GM12875 (cell line): Measurements from ENCODE around the gene VSTM4.

Source experiments
- H3K4me3 ChIP-seq: one replicate; pipeline ENCODE4 v1.5.1; 2011; ENCODE audit warnings: low read depth, low read length, control low read depth
- TF ChIP-seq, protein P1 (sequence below): IDR thresholded peaks from 2 replicates; pipeline ENCODE4 v1.5.1; 2011; ENCODE audit warnings: low read depth, mild to moderate bottlenecking, control low read depth, inconsistent platforms, low read length, moderate library complexity, borderline replicate concordance; ENCODE audit not compliant: insufficient read depth

VSTM4 gene

DNA sequence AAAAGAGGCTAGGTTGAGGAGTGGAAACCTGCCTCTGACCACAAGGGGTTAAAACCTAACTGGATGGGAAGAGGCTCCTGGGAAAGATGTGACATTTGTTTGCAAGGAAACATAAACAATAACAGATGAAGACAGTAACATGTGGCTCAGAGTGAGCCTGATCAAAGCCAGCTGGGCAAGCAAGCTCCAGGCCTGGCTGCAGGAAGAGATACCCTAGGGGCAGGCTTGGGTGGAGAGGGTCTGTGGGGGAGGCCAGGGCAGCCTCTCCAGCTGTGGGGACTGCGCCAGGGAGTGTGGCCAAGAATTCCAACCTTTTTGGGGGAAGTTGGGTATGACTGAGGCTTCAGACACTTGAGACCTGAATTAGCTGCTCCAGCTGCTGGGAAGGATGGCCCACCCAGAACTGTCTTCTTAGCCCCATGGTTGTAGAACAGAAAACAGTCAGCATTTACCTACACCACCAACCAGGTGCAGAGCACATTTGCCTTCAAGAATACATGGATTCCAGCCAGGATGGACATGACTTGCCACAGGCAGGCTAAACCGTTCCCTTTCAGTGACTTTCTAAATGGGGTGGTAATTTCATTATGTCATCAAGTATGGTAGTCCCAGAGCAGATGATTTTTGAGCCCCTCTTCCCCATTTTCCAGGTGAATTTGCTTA, 28.9 kb upstream of the VSTM4 start:
- TF ChIP-seq, protein P1, sequence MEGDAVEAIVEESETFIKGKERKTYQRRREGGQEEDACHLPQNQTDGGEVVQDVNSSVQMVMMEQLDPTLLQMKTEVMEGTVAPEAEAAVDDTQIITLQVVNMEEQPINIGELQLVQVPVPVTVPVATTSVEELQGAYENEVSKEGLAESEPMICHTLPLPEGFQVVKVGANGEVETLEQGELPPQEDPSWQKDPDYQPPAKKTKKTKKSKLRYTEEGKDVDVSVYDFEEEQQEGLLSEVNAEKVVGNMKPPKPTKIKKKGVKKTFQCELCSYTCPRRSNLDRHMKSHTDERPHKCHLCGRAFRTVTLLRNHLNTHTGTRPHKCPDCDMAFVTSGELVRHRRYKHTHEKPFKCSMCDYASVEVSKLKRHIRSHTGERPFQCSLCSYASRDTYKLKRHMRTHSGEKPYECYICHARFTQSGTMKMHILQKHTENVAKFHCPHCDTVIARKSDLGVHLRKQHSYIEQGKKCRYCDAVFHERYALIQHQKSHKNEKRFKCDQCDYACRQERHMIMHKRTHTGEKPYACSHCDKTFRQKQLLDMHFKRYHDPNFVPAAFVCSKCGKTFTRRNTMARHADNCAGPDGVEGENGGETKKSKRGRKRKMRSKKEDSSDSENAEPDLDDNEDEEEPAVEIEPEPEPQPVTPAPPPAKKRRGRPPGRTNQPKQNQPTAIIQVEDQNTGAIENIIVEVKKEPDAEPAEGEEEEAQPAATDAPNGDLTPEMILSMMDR, result no peak
- H3K4me3 ChIP-seq, result no peak overlapping the region

DNA sequence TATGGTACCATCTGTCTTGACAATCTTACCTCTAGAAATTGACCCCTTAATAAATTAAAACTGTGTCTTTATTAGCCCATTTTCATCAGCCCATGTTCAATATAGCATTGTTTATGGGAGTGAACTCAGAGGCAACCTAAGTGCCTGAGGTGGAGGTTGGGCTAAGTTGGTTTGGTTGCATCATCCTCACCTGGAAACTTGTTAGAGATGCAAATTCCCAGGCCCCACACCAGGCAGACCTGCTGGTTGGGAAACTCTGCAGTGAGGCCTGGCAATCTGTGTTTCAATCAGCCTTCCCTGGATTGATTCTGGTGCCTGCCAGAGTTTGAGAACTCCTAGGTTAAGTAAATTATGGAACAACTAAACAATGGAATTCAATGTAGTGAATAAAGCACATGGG, 27.9 kb upstream of the VSTM4 start:
- H3K4me3 ChIP-seq, result no peak overlapping the region
- TF ChIP-seq, protein P1, result no peak

DNA sequence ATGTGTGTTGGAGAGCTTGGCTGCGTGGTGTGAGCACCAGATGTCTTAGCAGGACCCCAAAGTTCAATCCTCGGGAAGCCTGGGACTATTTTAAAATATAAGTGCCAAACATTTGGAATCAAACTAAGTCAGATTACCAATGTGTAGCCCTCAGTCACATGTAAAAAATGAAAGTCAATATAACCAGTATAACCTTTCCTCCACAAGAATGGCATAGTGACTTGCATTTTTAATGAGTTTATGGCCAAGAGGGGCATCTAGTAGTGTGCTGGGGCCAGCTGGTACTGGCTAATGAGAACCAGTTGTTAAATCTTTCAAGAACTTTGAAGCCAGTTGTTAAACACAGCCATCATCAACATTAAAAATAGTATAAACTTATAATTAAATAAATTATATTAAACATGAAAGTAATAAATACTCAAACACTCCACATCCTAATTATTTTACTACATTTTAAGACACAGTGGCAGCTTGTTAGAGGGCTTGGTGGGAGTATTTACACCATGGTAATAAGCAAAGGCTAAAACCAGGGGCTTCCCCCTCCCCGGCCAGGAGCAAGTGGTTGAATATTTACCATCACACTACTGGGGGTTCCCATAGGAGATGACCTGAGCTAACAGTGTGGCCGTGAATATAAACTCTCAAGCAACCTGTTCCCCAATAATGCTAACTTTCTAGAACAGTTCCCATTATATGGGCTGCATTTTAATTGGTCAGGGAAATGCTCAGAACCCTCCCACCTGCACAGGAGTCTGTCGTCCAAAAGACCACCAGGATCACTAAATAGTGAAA, 26.4 kb upstream of the VSTM4 start:
- TF ChIP-seq, protein P1, result no peak

DNA sequence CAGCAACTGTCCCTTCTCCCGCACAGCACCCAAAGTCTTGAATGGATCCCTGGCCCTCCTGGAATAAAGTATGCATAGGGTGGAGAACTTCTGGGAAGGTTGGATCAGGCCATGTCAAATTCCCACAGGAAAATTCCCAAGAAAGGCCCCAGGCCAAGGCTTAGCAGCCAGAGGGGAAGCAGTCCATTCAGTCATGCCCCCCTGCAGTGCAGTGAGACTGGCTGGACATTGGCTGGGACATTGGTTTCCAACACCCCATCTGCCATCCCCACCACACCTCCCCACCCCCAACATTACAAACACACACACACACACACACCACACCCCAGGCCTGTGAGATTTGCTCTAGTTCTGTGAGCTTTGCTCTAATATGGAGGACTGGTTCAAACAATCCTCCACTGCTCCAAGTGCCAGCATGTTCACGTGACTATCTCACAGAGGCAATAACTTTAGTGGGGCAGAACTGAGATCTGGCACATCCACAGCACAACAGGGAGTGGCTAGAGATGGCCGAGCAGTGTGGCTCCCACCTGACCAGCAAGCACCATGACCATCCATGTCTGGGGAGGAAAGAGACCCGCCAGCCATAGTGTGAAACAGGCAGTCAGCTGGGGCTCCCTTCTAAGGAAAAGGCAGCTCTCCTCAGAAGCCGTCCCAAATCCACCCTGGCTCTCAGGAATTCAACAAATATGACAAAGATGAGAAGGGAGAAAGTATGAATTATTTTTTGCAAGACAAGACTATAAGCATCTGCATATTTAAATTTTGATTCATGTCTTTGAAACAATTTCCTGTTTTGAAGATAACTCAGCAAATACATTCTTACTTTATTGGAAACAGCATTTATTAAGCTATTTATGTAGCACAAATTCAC, 25.2 kb upstream of the VSTM4 start:
- TF ChIP-seq, protein P1, result no peak
- no peak overlapping the region for H3K4me3 ChIP-seq

More for the DNA sequence above, 26.4 kb upstream of the VSTM4 start:
- no peak overlapping the region for H3K4me3 ChIP-seq

DNA sequence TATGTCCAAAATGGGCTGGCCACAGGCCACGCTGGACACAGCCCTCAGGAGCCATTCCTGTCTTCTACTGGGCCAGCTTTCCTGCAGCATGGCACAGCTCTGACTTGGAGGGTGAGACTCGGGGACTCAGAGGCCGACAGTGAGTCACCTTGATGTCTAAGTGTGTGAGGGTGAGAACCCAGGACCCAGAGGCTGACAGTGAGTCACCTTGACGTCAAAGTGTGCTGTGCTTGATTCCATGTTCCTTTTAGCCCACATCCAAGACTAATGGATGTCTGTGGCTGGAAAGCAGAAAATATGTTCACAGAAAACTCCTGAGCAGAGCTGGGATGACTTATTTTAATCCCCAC, 24.5 kb upstream of the VSTM4 start:
- TF ChIP-seq, protein P1, result no peak
- no peak overlapping the region for H3K4me3 ChIP-seq

DNA sequence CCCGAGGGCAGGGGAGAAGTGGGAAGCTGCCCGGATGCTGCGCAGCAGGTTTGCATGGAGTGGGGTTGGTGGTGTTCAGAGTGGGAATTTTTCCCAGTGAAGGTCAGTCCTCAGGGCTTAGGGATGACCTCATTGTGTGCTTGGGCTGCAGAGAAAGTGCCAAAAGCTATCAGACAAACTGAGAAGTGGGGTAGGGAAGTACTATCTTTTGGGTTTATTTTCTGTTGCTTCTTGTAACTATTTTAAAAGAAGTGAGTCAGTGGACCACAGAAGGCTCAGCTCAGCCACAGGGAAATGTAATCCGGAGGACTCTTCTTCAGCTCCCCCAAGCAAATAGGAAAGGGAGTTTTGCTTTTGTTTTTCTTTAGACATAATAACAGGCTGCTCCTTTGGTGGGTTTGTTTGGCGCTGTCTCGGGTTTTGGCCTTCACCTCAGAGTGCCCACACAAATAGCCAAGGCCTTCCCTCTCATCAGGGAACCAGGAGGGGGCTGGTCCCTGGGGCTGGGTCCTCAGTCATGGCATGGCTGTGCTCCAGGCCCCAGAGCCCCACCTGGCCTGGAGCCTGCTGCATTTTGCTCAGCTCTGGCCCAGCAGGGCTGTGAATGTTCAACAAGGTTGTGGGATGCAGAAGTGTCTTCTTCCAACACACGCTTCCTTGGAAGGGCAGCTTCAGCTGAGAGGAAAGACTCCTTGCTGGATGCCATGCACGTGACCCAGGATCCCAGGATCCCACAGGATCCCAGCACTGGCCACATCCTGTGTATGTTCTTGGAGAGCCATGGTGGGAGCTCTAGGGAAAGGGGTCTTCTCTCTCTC, 23.9 kb upstream of the VSTM4 start:
- H3K4me3 ChIP-seq, result no peak overlapping the region

More for the DNA sequence above, 23.9 kb upstream of the VSTM4 start:
- TF ChIP-seq, protein P1, result no peak
